Erythroblast (primary cell): ENCODE data around the gene ERGIC1.

ENCODE experiments used
- GATA1 ChIP-seq: IDR thresholded peaks from 2 replicates; pipeline ENCODE4 v1.6.1; 2011; ENCODE audit warnings: low read depth, mild to moderate bottlenecking, control low read depth, low read length, moderate library complexity
- POLR2A ChIP-seq: IDR thresholded peaks from 2 replicates; pipeline ENCODE4 v1.6.1; 2011; ENCODE audit warnings: mild to moderate bottlenecking, low read length

DNA sequence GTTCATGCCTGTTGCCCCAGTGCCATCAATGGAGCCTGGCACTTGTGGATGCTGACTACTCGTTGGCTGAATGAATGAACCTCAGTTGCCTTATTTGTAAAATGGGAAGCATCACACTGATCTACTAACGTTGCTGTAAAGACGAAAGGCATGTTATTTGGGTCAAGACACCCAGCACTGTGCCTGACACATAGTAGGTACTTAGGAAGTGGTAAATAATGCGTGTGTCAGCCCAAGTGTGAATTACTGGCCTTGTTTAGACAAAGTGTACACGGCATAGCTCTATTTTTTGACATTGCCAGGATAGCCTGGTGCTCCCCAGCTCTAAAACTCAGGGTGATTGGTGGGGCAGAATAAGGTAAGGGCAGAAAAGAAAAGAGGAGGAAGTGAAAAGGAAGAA is 27.4 kb downstream of the ERGIC1 start:
- TF ChIP-seq POLR2A, result no peak
- no peak for TF ChIP-seq GATA1
